Measurements from ENCODE around the gene RABGEF1. TPM values are rescaled to one million over a fixed set of nuclear protein-coding genes. Genes with fewer than 3 reads are reported as not detected.
"Not testable (repeated sequence)": the region's sequence is repeated elsewhere in the genome, so short reads cannot be mapped to it uniquely, and the experiment has no call there.

RABGEF1 gene
- total RNA-seq, 2 donors from 2014 or later: 16.3 to 25.5 TPM

DNA sequence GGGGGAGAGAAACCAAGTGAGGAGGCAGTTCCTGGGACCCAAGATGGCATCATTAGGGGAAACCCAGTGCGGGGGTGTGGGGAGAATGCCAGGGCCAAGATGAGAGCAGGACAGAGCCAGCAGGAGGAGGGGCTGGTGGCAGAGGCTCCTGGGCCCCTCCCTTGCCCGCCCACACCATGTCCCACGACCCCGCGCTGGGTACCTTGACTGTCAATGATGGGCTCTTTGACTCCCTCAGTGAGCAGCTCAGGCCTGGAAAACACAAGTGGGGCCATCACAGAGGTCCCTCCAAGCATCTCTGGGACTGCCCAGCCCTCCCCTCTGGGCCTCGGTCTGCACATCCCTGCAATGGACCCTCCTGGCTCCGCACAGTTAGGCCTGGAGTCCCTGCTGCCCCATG, 75.4 kb downstream of the RABGEF1 start:
- no peaks in the 10 kb centered on the region for H3K4me1 ChIP-seq
- no peak for DNase-seq (ENCODE audit: low spot score)
- no peak overlapping the region for H3K27ac ChIP-seq
- no peak overlapping the region for H3K4me3 ChIP-seq
- no peaks in the 10 kb centered on the region for H3K27me3 ChIP-seq
- TF ChIP-seq, protein P1, sequence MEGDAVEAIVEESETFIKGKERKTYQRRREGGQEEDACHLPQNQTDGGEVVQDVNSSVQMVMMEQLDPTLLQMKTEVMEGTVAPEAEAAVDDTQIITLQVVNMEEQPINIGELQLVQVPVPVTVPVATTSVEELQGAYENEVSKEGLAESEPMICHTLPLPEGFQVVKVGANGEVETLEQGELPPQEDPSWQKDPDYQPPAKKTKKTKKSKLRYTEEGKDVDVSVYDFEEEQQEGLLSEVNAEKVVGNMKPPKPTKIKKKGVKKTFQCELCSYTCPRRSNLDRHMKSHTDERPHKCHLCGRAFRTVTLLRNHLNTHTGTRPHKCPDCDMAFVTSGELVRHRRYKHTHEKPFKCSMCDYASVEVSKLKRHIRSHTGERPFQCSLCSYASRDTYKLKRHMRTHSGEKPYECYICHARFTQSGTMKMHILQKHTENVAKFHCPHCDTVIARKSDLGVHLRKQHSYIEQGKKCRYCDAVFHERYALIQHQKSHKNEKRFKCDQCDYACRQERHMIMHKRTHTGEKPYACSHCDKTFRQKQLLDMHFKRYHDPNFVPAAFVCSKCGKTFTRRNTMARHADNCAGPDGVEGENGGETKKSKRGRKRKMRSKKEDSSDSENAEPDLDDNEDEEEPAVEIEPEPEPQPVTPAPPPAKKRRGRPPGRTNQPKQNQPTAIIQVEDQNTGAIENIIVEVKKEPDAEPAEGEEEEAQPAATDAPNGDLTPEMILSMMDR (IDR thresholded peaks at IDR 0.05): no peak
- H3K36me3 ChIP-seq: peaks cover 15% of the 10 kb centered on the region
- no peaks in the 10 kb centered on the region for H3K9me3 ChIP-seq

DNA sequence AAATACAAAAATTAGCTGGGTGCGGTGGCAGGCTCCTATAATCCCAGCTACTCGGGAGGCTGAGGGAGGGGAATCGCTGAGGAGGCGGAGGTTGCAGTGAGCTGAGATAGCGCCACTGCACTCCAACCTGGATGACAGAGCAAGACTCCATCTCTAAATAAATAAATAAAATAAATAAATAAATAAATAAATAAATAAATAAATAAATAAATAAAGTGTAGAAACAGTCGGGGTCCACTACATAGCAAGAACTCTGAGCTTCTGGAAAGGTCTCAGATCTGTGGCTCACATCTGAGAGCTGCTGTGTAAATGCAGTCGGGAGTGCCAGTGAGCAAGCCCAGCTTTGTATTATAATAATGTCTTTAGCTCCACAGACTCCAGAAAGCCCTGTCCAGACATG, 76.1 kb downstream of the RABGEF1 start:
- H3K4me3 ChIP-seq; H3K9me3 ChIP-seq; H3K36me3 ChIP-seq; H3K4me1 ChIP-seq; H3K27ac ChIP-seq; DNase-seq (ENCODE audit: low spot score); H3K27me3 ChIP-seq: not testable (repeated sequence)

GRCh38 chr7:66817208-66817795, 76.8 kb downstream of the RABGEF1 start:
- not testable (repeated sequence) for H3K4me1 ChIP-seq; H3K27ac ChIP-seq; DNase-seq (ENCODE audit: low spot score); H3K9me3 ChIP-seq; H3K27me3 ChIP-seq; H3K4me3 ChIP-seq; H3K36me3 ChIP-seq

DNA sequence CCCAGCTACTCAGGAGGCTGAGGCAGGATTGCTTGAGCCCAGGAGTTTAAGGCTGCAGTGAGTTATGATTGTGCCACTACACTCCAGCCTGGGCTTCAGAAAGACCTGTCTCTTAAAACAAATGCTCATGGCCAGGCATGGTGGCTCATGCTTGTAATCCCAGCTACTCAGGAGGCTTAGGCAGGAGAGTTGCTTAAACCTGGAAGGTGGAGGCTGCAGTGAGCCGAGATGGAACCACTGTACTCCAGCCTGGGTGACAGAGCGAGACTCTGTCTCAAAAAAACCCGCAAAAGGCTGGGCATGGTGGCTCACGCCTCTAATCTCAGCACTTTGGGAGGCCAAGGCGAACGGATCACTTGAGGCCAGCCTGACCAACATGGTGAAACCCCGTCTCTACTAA, 77.4 kb downstream of the RABGEF1 start:
- H3K27me3 ChIP-seq; H3K27ac ChIP-seq; H3K9me3 ChIP-seq; H3K4me1 ChIP-seq; DNase-seq (ENCODE audit: low spot score); H3K36me3 ChIP-seq; H3K4me3 ChIP-seq: not testable (repeated sequence)

DNA sequence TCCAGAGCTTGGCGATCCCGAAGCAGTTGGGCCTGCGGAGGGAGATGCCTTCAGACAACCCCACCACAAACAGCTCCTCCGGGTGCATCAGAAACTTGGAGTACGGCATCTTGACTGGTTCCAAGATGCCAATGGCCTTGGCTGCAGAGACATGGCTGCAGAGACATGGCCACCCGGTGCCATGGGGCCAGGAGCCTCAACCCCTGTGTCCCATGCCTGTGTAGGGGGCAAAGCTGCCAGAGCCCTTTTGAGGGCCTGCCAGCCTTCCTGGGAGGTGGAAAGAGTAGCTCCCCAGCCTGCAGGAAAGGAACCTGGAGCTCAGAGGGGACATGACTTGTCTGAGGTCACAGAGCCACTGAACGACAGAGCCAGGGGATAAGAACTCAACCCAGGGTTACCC, 83.5 kb downstream of the RABGEF1 start:
- Histone ChIP-seq H3K36me3 (no peaks in the 10 kb centered on the region), H3K4me1 (no peaks in the 10 kb centered on the region), H3K4me3 (no peak overlapping the region), H3K27ac (no peak overlapping the region), H3K27me3 (no peaks in the 10 kb centered on the region), H3K9me3 (peaks cover 0 to 9% of the 10 kb centered on the region in 2 donors)
- DNase-seq (ENCODE audit: low spot score): no peak
- TF ChIP-seq, protein P1 (IDR thresholded peaks at IDR 0.05): no peak

DNA sequence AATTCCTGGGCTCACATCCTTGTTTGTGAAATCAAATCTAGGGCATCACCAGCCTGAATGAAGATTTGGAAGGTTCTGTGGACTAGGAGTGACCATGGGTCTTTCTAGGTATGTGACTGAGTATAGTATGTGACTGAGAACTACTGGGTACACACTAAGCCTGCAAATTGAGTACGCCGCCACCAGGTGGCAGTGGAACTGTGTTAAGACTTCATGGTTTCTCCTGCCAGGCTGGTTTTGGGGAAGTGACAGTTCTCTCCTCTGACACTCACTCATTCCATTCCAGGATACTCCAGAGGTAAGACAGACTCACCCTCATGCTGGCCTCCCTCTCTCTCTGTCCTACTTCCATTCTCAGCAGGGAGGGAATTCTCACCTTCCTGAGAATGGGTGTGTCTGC, 85.0 kb downstream of the RABGEF1 start:
- not testable (repeated sequence) for H3K27ac ChIP-seq; H3K9me3 ChIP-seq; H3K36me3 ChIP-seq; H3K4me3 ChIP-seq; DNase-seq (ENCODE audit: low spot score); H3K4me1 ChIP-seq; H3K27me3 ChIP-seq

GRCh38 chr7:66826649-66827048, 86.1 kb downstream of the RABGEF1 start:
- peaks cover 0 to 9% of the 10 kb centered on the region in 2 donors for H3K9me3 ChIP-seq
- no peak for DNase-seq (ENCODE audit: low spot score)
- TF ChIP-seq, protein P1 (IDR thresholded peaks at IDR 0.05): no peak
- H3K4me1 ChIP-seq: no peaks in the 10 kb centered on the region
- H3K27me3 ChIP-seq: no peaks in the 10 kb centered on the region
- no peaks in the 10 kb centered on the region for H3K36me3 ChIP-seq
- no peak overlapping the region for H3K27ac ChIP-seq
- no peak overlapping the region for H3K4me3 ChIP-seq

DNA sequence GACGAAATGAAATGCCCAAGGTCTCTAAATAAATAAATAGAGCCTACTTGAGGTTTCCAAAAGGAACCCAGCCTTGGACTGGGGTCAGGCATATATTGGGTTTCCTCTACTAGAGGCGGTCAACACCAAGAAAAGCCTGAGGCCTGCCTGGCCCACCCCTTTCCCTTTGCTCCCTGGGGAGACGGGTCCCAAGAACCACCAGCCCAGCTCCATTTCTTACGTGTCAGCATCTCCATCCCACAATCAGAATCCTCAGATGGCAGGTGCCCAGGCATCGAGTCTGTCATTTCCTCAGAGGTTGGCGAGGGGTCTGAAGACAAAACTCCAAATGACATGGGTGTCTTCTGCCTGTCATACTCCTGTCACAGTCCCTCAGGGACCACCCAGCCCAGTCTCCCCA, 90.4 kb downstream of the RABGEF1 start:
- H3K4me3 ChIP-seq; H3K27ac ChIP-seq; H3K27me3 ChIP-seq; DNase-seq (ENCODE audit: low spot score); H3K9me3 ChIP-seq; H3K36me3 ChIP-seq; H3K4me1 ChIP-seq: not testable (repeated sequence)
